Measurements from ENCODE around the gene FSTL4.

FSTL4 gene

DNA sequence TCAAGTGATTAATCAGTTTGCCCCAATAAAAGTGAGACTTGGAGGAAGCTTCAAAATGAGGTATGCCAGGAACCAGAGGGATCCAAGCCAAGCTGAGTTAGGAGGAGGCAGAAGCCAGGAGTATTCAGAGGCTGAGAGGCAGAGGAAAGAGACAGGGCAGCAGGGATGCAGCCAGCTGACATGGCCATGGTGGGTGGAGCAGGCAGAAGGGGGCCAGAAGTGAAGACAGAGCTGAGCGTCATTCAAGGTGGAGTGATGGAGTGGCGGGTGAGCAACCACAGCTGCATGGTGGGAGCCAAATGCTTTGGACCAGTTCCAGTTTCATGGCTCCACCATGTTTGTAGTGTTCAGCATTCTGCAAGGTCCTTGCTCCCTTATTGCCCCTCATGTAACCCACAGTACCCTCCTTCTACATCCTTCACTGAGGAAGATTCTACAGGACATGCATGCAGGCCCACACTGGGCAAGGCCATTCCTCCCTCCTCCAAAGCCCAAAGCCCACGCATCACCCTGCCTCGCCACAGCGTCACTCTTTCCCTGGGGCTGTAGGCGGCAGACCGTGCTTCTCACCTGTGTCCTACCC is 100.6 kb downstream of the FSTL4 start:
- DNase-seq = no peak

- no peak for DNase-seq
Observed at GRCh38 chr5:133510634-133511262, 101.6 kb downstream of the FSTL4 start.

GRCh38 chr5:133509742-133510079 is 102.6 kb downstream of the FSTL4 start:
- DNase-seq = no peak

DNA sequence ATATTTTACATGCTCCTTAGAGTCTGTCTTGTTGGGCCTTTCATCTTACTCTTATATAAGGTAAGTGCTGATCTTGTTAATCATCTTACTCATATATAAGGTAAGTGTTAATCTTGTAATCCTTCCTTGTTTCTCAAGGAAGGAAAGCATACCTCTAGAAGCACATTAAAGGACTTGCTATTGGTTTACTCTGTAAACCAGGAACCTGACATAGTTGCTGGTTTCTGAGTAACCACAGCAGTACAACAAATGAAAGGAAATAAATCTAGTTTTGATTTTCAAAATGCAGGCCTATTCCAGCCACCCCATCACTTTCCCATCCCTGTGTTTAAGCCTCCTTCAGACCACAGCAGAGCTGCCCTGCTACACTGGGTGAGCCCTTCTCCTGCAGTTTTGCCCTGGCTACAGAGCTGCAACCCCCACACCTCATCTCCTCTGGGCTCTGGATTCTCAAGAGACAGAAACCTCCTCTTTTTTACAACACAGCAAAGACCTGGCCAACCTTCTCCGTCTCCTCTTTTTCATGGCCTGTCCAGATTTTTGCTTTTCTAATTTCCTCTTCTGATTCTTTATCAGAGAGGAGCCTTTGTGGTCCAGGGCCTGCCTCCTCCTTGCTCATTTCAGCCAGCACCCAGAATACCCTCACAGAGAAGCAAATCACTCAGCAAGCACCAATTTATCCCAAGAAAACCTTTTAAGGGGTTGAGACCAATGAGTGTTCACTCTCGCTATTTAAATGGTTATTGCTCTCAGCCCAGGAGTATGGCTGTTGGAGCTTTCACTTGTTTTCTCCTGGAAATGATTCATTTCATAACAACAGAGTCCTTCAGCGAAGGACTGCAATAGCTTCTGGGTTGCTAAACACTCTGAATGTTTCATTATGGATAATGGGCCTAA is 103.2 kb downstream of the FSTL4 start:
- no peak for DNase-seq

DNA sequence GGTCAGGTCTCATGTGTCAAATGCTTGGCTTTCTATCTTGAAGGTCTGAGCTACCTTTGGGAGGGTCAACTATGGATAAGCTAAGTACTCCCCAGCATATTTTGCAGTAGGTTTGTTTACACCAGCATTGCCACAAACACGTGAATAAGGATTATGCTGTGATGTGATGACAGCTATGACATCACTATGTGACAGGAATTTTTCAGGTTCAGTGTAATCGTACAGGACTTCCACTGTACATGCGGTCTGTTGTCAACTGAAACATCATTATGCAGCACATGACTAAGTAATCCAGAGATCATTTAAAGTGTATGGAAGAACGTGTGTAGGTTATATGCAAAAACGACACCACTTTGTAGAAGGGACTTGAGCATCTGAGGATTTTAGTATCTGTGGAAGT is 104.0 kb downstream of the FSTL4 start:
- no peak for DNase-seq

GRCh38 chr5:133506181-133506580 is 106.2 kb downstream of the FSTL4 start:
- no peak for DNase-seq

GRCh38 chr5:133503511-133503910 is 108.8 kb downstream of the FSTL4 start:
- DNase-seq = no peak

DNA sequence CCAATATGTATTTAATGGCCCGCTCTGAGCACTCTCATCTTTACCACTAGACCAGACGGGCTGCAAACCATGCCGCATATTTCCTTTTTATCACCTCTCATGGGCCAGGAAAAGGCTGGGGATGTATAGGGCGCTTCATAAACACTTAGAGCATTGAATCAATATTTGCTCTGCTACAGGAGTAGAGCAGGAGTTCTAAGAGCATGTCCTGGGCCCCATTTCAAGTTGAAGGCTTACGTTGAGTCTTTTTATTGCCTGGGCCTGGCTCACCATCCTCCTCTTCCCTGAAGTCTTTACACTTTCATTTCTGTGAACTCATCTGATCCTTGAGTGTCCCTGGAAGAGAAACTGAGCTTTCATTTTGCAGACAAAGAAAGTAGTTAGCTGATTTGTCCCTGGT is 112.4 kb downstream of the FSTL4 start:
- no peak for DNase-seq

- DNase-seq = no peak
Observed at GRCh38 chr5:133497608-133498348, 114.6 kb downstream of the FSTL4 start.

- no peak for DNase-seq
Observed at GRCh38 chr5:133496631-133497030, 115.7 kb downstream of the FSTL4 start.

DNA sequence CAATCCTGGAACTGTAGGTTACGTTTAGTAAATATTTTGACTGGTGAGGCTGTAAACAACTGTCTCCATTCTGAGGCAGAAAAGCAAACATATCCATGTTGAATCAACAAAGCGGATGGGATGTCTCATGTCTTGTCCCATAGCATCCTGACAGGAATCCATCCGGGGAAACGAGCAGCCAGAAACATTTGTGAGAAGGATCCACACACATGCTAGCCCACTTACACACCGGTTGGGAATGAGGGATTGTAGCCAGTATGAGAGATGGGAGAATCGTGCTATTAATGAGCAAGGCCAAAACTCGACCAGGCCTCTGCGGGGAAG is 117.5 kb downstream of the FSTL4 start:
- no peak for DNase-seq

GRCh38 chr5:133494232-133494922 is 118.0 kb downstream of the FSTL4 start:
- no peak for DNase-seq

- DNase-seq = peak in 1 of 5 donors; percentile 26
Observed at GRCh38 chr5:133489632-133490031, 122.7 kb downstream of the FSTL4 start.

GRCh38 chr5:133487093-133487492 is 125.2 kb downstream of the FSTL4 start:
- no peak for DNase-seq

- DNase-seq = no peak
Observed at GRCh38 chr5:133485468-133485867, 126.9 kb downstream of the FSTL4 start.

- no peak for DNase-seq
Observed at GRCh38 chr5:133483406-133484090, 128.8 kb downstream of the FSTL4 start.

- DNase-seq = no peak
Observed at GRCh38 chr5:133482028-133482427, 130.3 kb downstream of the FSTL4 start.

DNA sequence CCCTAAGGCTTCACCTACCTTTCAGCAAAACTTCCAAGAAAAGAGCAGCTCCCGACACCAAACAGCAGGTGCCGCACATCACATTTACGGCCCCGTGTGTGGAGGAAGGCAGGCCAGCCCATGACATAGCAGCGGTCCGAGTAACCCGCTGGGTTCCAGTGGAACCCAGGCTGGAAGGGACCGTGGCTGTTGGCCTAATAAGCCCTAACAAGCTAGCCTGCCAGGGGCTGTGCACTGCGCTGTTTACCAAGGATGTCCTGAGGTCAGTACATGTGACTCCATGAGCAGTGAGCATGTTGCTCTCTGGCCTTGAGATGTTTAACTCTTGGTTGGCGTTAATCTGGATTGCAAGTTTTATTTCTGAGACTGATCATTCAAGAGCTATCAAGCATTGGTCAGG is 131.5 kb downstream of the FSTL4 start:
- no peak for DNase-seq

GRCh38 chr5:133480366-133480765 is 132.0 kb downstream of the FSTL4 start:
- no peak for DNase-seq

- no peak for DNase-seq
Observed at GRCh38 chr5:133478199-133478985, 133.9 kb downstream of the FSTL4 start.

GRCh38 chr5:133475986-133476385 is 136.4 kb downstream of the FSTL4 start:
- no peak for DNase-seq

Measured in T-helper 1 cell (primary cell).